IPS-NIHi11 (cell line): ENCODE measurements around the gene MGLL.

Experiments
- DNase-seq: peaks from one replicate; pipeline ENCODE4 v3.0.0; 2012; ENCODE audit warnings: mixed read lengths, low spot score

Gene MGLL

DNA sequence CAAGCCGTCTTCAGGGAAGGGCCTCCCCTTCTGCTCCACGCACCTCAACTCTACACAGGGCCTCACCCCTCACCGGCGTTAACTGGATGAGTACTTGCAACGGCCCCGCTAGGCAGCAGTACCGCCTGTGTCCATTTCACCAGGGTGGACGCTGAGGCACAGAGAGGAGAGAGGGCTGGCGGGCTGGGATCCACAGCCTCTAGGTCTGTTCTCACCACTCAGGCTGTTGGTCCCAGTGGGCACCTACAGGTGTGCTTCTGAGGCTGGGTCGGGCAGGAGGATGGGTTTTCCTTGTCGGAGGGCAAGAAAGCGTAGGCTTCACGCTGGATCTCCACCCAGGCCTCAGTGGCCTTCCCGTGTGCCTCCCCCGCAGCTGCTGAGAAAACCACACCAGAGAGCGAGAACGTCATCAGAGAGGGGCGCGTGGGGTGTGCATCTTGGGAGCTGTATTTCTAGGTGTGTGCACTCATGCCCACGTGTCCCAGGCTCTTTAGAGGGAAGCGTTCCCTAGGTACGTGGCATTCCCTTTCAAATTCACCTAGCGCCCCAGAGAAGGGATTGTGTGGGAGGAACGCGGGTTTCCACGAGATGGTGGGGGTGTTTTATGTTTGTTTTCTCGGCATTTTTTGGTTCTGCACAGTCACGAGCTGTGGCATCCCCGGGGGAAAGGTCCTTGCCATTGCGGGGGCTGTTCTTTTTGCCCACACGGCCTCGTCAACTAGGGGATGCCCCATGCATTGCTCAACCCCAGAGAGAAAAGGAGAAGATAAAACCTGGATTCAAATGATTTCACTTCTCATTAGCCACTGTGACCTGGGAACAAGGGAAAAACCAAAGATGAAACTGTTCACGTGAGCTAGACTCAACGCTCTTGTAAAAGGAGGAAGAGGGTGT lies 67.7 kb downstream of the MGLL start:
- no peak for DNase-seq

DNA sequence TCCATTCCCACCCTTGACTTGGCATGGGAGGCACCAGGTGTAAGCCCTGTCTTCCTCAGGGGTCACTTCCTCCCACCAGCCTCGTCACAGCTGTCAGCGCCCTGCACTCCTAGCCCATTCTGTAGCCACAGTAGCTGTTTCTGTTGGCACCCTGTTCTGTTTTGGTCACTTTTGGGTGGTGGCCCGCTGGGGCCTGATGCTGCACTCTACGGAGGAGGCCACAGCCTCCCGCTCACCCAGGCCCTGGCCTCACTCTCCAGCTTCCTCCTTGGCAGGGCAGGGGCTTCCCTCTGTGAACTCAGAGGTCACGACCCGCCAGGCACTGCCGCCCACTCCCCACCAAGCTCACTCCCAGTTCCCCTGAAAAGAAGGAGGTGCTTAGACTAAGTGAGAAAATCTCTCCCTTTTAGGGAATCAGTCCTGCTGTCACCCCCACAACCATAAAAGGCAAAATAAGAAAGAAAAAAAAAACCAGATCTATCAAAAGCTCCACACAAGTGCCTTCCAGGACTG lies 68.4 kb downstream of the MGLL start:
- DNase-seq = no peak

DNA sequence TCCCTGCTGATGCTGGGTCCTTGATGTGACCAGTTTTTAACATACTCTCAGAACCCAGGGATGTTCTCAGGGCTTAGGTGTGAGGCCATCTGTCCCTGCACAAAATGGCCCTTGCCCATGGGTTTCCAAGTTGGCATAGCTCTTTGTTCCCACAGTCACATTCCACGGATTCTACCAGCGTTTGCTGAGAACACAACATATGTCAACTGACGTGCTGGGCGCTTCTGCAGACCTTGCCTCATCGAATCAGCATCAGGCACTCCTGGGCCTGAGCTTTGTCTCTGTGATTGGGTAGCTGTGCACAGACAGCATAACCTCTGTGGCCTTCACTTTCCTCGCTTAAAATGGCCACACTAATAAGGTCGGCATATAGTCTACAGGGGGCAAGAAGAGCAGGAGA lies 69.0 kb downstream of the MGLL start:
- no peak for DNase-seq

- DNase-seq = no peak
Observed at GRCh38 chr3:127751782-127752181, 70.5 kb downstream of the MGLL start.

- no peak for DNase-seq
Observed at GRCh38 chr3:127751163-127751621, 71.1 kb downstream of the MGLL start.

GRCh38 chr3:127750226-127751031 lies 71.9 kb downstream of the MGLL start:
- DNase-seq = no peak

- no peak for DNase-seq
Observed at GRCh38 chr3:127749787-127750225, 72.5 kb downstream of the MGLL start.

DNA sequence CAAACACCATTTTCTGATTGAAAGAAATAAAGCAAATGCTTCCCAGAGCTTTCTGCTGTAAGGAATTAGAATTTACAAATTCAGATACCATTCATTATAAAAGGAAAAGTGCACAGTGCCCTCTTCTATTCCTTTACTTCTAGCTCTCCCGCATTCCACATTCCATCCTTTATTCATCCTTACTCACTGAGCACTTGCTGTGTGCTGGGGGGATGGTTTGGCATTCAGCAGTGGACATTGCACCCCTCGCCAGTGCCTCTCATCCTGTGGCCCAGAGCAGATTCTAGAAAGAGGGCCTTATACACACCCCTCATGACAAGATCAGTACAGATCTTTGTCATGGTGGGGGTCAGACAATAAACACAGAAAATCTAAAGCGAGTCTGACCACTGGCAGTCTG lies 73.0 kb downstream of the MGLL start:
- no peak for DNase-seq

DNA sequence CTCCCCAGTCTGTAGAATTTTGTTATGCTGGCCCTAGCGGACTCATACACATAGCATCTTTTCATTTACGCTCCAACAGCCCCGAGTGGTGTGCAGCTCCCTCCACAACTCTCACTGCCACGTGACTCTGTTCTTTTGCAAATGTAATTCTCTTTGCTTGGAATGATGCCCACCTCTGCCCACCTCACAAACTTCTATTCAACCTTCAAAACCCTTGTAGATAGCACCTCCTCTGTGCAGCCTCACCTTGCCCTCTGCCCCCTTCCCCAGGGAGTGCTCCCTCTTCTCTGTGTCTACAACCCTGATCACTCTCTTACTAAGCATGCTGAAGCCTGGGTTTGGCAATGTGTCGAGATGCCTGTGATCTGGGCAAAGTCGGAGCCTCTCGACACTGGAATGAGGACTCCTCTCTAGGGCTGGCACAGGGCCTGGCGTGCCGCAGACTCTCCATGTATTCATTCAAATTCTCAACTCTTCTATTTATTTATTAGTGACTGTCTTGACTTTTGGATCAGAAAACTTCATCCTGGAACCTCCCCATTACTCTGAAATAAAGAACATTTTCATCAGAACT lies 73.5 kb downstream of the MGLL start:
- DNase-seq = no peak

GRCh38 chr3:127747751-127748521 lies 74.4 kb downstream of the MGLL start:
- DNase-seq = no peak

- no peak for DNase-seq
Observed at GRCh38 chr3:127747066-127747465, 75.2 kb downstream of the MGLL start.

GRCh38 chr3:127746400-127747057 lies 75.8 kb downstream of the MGLL start:
- no peak for DNase-seq

- no peak for DNase-seq
Observed at GRCh38 chr3:127745656-127746399, 76.5 kb downstream of the MGLL start.

DNA sequence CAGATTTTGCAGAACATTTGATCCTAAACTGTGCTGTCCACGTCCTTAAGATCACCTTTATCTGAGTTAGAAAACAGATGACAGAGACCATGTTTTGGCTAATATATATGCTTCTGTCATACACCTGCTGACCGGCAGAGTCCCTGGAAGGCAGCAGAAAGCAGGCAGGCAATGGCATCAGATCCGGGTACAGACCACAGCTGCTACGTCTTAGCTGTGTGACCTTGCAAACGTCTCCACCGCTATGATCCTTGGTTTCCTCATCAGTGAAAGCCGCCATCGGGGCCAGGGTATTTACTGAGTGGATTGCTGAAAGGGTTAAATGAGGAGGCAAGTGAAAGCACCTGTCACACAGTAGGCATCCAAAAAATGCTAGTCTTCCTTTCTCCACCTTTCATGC lies 77.4 kb downstream of the MGLL start:
- no peak for DNase-seq

DNA sequence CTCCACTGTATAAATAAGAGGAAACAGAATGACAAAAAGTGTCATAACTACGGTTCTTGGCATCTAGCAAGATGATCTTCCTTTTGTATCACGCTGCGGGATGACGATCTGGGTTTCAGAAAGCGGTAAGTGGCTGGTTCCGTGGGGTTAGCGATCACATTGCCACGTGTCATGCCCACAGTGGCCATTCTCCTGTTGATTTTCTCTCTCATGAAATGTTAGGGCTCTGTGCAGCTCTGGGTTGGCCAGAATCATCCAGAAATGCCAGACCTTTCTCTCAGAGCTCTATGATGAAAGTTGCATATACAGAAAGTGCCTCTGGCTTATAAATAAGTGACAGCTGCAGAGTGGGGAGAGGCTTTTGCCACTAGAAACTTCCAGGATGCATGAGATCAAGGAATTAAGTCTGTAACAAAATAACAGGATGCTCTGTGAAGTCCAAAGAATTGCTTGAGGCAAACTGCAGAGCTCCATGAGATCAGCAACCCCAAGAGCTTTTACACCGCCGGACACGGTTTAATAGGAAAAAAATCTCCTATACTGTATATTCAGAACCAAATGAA lies 78.0 kb downstream of the MGLL start:
- no peak for DNase-seq

GRCh38 chr3:127743351-127744252 lies 78.7 kb downstream of the MGLL start:
- no peak for DNase-seq

GRCh38 chr3:127742580-127742979 lies 79.7 kb downstream of the MGLL start:
- DNase-seq = no peak

DNA sequence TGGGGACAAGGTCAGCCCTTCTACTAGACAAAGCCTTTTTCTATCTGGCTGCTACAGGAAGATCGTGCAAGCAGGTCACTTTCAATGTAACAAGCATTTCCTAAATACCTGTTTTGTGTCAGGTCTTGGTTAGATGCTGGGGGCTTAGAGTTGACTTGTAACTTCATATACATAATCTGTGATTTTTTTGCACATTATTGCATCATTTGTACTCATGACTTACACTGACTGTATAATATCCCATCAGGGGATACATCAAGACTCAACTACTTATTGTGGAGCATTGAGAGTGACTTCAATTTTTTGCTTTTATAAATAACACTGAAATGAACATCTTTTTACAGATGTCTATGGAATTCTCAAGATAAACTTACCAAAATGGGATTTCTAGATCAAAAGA lies 80.6 kb downstream of the MGLL start:
- no peak for DNase-seq

GRCh38 chr3:127741246-127741645 lies 81.1 kb downstream of the MGLL start:
- DNase-seq = no peak
